ENCODE data around the gene ATCAY. TPM values are rescaled to one million over a fixed set of nuclear protein-coding genes. Genes with fewer than 3 reads are reported as not detected.
A peak's percentile ranks its signal among the peaks of the same experiment; 100 is the strongest.

Gene ATCAY
- total and polyA plus RNA-seq, 2 of the 4 experiments (the other 2 are of a cell fraction): 0.31 to 0.36 TPM

DNA sequence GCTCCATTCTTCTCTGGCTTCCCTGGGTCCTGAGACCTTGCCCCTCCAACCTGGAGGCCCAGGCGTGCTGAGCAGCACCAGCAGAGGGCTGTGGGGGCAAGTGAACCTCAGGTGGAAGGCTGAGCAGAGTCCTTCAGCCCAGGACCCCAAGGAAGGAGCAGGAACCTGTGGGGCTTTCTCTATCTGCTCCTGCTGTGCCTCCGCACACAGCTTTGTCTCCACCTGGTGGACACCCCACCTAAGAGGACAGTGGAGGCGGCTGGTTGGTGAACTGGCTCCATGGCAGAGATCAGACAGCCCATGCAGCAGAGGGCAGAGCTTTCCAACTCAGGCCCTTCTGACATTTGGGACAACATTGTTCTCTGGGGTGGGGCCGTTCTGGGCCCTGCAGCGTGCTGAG, 31.4 kb upstream of the ATCAY start:
- Histone ChIP-seq H3K36me3 (ENCODE audit: control insufficient read depth, insufficient read depth, low read length) (no peaks in the 10 kb centered on the region), H3K79me1 (ENCODE audit: low read depth in 1 of 2, low read length in 2 of 2) (no peaks in the 10 kb centered on the region), H3K27ac (ENCODE audit: insufficient read depth, low read length) (no peak overlapping the region), H2BK20ac (ENCODE audit: low read depth, low read length) (no peak overlapping the region), H3K18ac (ENCODE audit: low read depth, low read length) (no peak overlapping the region), H3K27me3 (ENCODE audit: control insufficient read depth, insufficient read depth, low read length) (peaks cover 18% of the 10 kb centered on the region), H3K9me3 (ENCODE audit: control insufficient read depth, insufficient read depth, low read length) (peaks cover 15% of the 10 kb centered on the region), H2BK5ac (ENCODE audit: low read depth, low read length, poor library complexity, severe bottlenecking) (no peak overlapping the region), H4K20me1 (ENCODE audit: insufficient read depth, low read length) (peaks cover 3% of the 10 kb centered on the region; the same call in 1 of the 2 replicates), H2AK5ac (ENCODE audit: low read depth, low read length) (no peak overlapping the region), H3K4me2 (ENCODE audit: low read depth, low read length) (no peak overlapping the region), H3K56ac (ENCODE audit: extremely low read depth, insufficient read depth, low read length) (no peak overlapping the region), H2AK9ac (replicated peaks; ENCODE audit: low read depth, low read length, poor library complexity) (no peak overlapping the region), H4K8ac (ENCODE audit: low read depth in 2 of 2, low read length in 2 of 2) (no peak overlapping the region), H4K5ac (ENCODE audit: low read depth, low read length) (no peak overlapping the region), H3K9ac (ENCODE audit: low read depth, low read length) (no peak overlapping the region), H3K23ac (ENCODE audit: low read depth, low read length) (no peak overlapping the region), H3K9me1 (ENCODE audit: insufficient read depth, low read length) (no peaks in the 10 kb centered on the region), H3K4me1 (ENCODE audit: control insufficient read depth, insufficient read depth, low read length) (no peaks in the 10 kb centered on the region), H3K14ac (replicated peaks; ENCODE audit: low read depth, low read length) (no peak overlapping the region), H2AFZ (replicated peaks; ENCODE audit: low read length, poor library complexity) (peak overlapping the region; percentile 23), H2BK120ac (ENCODE audit: low read depth, low read length) (no peak overlapping the region), H3K4me3 (ENCODE audit: insufficient read depth, low read depth, low read length) (no peak overlapping the region), H4K91ac (ENCODE audit: insufficient read depth, low read depth, low read length) (no peak overlapping the region), H3K4ac (ENCODE audit: low read depth, low read length) (no peak overlapping the region), H2BK15ac (ENCODE audit: low read depth, low read length) (no peak overlapping the region)
- ATAC-seq (ENCODE audit: low read depth) (peak; percentile 63; the same call in 1 of the 2 replicates), DNase-seq (no peak)
- intact Hi-C loops (cut with micrococcal nuclease): no loop called here
- in situ Hi-C loops (cut with MboI; ENCODE audit: low sequenced_read_pairs): no loop called here
- dilution Hi-C loops (cut with HindIII; ENCODE audit: low sequenced_read_pairs, unreplicated experiment): no loop called here
- TF ChIP-seq, protein P1, sequence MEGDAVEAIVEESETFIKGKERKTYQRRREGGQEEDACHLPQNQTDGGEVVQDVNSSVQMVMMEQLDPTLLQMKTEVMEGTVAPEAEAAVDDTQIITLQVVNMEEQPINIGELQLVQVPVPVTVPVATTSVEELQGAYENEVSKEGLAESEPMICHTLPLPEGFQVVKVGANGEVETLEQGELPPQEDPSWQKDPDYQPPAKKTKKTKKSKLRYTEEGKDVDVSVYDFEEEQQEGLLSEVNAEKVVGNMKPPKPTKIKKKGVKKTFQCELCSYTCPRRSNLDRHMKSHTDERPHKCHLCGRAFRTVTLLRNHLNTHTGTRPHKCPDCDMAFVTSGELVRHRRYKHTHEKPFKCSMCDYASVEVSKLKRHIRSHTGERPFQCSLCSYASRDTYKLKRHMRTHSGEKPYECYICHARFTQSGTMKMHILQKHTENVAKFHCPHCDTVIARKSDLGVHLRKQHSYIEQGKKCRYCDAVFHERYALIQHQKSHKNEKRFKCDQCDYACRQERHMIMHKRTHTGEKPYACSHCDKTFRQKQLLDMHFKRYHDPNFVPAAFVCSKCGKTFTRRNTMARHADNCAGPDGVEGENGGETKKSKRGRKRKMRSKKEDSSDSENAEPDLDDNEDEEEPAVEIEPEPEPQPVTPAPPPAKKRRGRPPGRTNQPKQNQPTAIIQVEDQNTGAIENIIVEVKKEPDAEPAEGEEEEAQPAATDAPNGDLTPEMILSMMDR (conservative IDR thresholded peaks at IDR 0.05; ENCODE audit: low read depth, low read length): peak; percentile 26; the same call in 1 of the 2 replicates
- no peak for TF ChIP-seq MAFK (IDR thresholded peaks at IDR 0.05; ENCODE audit: low read depth, low read length)
- BruUV-seq (replicated peaks): no TSS peak
- WGBS, 2 experiments (ENCODE audit: extremely low coverage in 2 of 2, insufficient read length in 1 of 2): no CpG with 5 or more reads among the region's 5 CpGs
- ChIA-PET POLR2A (ENCODE audit: unreplicated experiment) (no interaction called here), CTCF (no interaction called here)
